Caco-2 (cell line): ENCODE data around the gene GHRH. TPM values are rescaled to one million over a fixed set of nuclear protein-coding genes. Genes with fewer than 3 reads are reported as not detected.
A peak's percentile ranks its signal among the peaks of the same experiment; 100 is the strongest.

Source experiments
- BruUV-seq: library from RNA; stranded (reverse); fragments of 400-500 nt; replicated peaks from 2 replicates; lab custom pipeline; 2021; lab: Mats Ljungman, UMichigan
- CTCF ChIA-PET: fragments of 300-600 bp; sonication (Branson Sonifier 250); formaldehyde crosslinking; loops from one replicate; lab custom pipeline; 2022; ENCODE audit warnings: antibody characterized with exemption; lab: Charles Lee
- POLR2A ChIA-PET: fragments of 300-600 bp; sonication (Branson Sonifier 250); formaldehyde crosslinking; loops from one replicate; lab custom pipeline; 2022; ENCODE audit warnings: antibody characterized with exemption; lab: Charles Lee
- DNase-seq, 2 experiments: peaks; one replicate each; pipeline versions ENCODE4 v3.0.0 to v3.0.0-alpha.2; 2020 to 2022
- H3K27me3 ChIP-seq: replicated peaks from 2 replicates; pipeline ENCODE4 v1.6.0; 2011; ENCODE audit warnings: low read length; ENCODE audit not compliant: control insufficient read depth, insufficient read depth
- H3K36me3 ChIP-seq: 2 replicates; pipeline ENCODE4 v1.5.1; 2011; ENCODE audit warnings: low read length; ENCODE audit not compliant: control insufficient read depth, insufficient read depth
- H3K4me1 ChIP-seq: fragments of 250-450 bp; sonication (Bioruptor Pico); 2 replicates; pipeline ENCODE4 v1.5.1; 2020; ENCODE audit warnings: mild to moderate bottlenecking
- H3K4me3 ChIP-seq: 2 replicates; pipeline ENCODE4 v1.5.1; 2011; ENCODE audit warnings: low read depth, mild to moderate bottlenecking, control low read depth, low read length
- H3K9me3 ChIP-seq: fragments of 250-450 bp; sonication (Bioruptor Pico); 2 replicates; pipeline ENCODE4 v1.5.1; 2020; ENCODE audit warnings: mild to moderate bottlenecking, moderate library complexity
- H3K27ac Mint-ChIP-seq: one replicate; pipeline ENCODE4 v1.8.0; 2022; ENCODE audit warnings: mixed read lengths; ENCODE audit not compliant: unreplicated experiment
- H3K27me3 Mint-ChIP-seq: one replicate; pipeline ENCODE4 v1.8.0; 2022; ENCODE audit warnings: mixed read lengths; ENCODE audit not compliant: insufficient read depth, unreplicated experiment
- H3K36me3 Mint-ChIP-seq: one replicate; pipeline ENCODE4 v1.8.0; 2022; ENCODE audit warnings: mild to moderate bottlenecking, mixed read lengths; ENCODE audit not compliant: insufficient read depth, unreplicated experiment
- H3K4me1 Mint-ChIP-seq: one replicate; pipeline ENCODE4 v1.8.0; 2022; ENCODE audit warnings: low read depth, mixed read lengths; ENCODE audit not compliant: unreplicated experiment
- H3K4me3 Mint-ChIP-seq: one replicate; pipeline ENCODE4 v1.8.0; 2022; ENCODE audit warnings: mild to moderate bottlenecking, moderate library complexity, mixed read lengths; ENCODE audit not compliant: unreplicated experiment
- H3K9me3 Mint-ChIP-seq: one replicate; pipeline ENCODE4 v1.8.0; 2022; ENCODE audit warnings: mixed read lengths; ENCODE audit not compliant: unreplicated experiment
- CTCF ChIP-seq, 2 experiments: fragments of 200-600 bp in 1 of 2; IDR thresholded peaks; 1 replicate in 1 of 2; 2 replicates in 1 of 2; pipeline versions ENCODE4 v1.5.1 to v1.8.0; 2011 to 2022; ENCODE audit warnings: antibody characterized with exemption in 1 of 2, control low read depth in 1 of 2, inconsistent platforms in 1 of 2, low read depth in 1 of 2, low read length in 1 of 2, mild to moderate bottlenecking in 1 of 2, moderate library complexity in 1 of 2; ENCODE audit not compliant: insufficient read depth in 1 of 2, severe bottlenecking in 1 of 2, unreplicated experiment in 1 of 2
- intact Hi-C: fragments of 100-400 bp; cut with micrococcal nuclease; formaldehyde crosslinking; loops from one replicate; pipeline ENCODE4 v1.10.0; 2022; ENCODE audit not compliant: unreplicated experiment
- total RNA-seq: library from RNA; stranded (reverse); gene quantifications from 2 replicates; pipeline ENCODE4 v1.2.3, GENCODE V29; 2022

Gene GHRH
- total RNA-seq, 1 experiment from 2014 or later, result not detected

DNA sequence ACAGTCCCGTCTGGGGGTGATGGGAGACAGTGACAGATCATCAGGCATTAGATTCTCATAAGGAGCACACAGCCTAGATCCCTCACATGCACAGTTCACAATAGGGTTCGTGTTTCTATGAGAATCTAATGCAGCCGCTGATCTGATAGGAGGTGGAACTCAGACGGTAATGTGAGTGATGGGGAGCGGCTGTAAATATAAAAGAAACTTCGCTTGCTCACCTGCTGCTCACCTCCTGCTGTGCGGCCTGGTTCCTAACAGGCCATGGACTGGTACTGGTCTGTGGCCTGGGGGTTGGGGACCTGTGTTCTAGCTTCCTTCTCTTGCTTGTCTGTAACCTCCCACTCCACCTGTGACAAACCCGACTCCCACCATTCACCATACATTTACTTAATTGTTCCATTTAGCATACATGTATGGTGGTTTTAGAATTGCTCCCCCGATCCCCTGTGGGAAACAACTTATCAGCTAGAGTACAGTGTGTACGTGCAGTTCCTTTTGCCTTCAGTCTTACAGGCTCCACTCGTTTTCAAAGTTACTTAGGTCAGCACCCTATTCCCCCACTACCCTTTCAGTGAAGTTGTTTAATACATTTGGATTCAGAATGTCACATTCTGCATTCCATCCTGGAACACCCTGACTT lies 31.8 kb upstream of the GHRH start:
- intact Hi-C loops, result loop anchor here (5.0 kb wide), 1 partner anchor 104 kb away; no protein-coding TSS in a partner anchor
- BruUV-seq, result no TSS peak
- H3K4me1 ChIP-seq, result peaks cover 4% of the 10 kb centered on the region

GRCh38 chr20:37291724-37292126 lies 30.1 kb upstream of the GHRH start:
- Mint-ChIP-seq H3K4me3 (peak overlapping the region; percentile 5), H3K4me1 (peaks cover 17% of the 10 kb centered on the region), H3K36me3 (peaks cover 36% of the 10 kb centered on the region), H3K9me3 (peaks cover 5% of the 10 kb centered on the region), H3K27ac (peak overlapping the region; percentile 13), H3K27me3 (no peaks in the 10 kb centered on the region)
- POLR2A ChIA-PET, result no interaction called here
- intact Hi-C loops, result loop anchor here (5.0 kb wide), 1 partner anchor 106 kb away; no protein-coding TSS in a partner anchor
- Histone ChIP-seq H3K9me3 (no peaks in the 10 kb centered on the region), H3K27me3 (no peaks in the 10 kb centered on the region), H3K4me3 (no peak overlapping the region), H3K4me1 (peaks cover 5% of the 10 kb centered on the region), H3K36me3 (peaks cover 2% of the 10 kb centered on the region)
- no peak for TF ChIP-seq CTCF (IDR thresholded peaks at IDR 0.05; ENCODE audit: insufficient read depth in 1 of 2, low read depth in 1 of 2, low read length in 1 of 2, severe bottlenecking in 1 of 2, unreplicated experiment in 1 of 2)
- no TSS peak for BruUV-seq
- DNase-seq, result no peak
- CTCF ChIA-PET, result no interaction called here

More for the DNA sequence above, 31.8 kb upstream of the GHRH start:
- DNase-seq, result no peak
- Mint-ChIP-seq H3K36me3 (peaks cover 36% of the 10 kb centered on the region), H3K4me1 (peaks cover 16% of the 10 kb centered on the region), H3K4me3 (no peak overlapping the region), H3K27ac (no peak overlapping the region), H3K27me3 (no peaks in the 10 kb centered on the region), H3K9me3 (peaks cover 5% of the 10 kb centered on the region)
- Histone ChIP-seq H3K36me3 (peaks cover 2% of the 10 kb centered on the region), H3K4me3 (no peak overlapping the region), H3K27me3 (no peaks in the 10 kb centered on the region), H3K9me3 (no peaks in the 10 kb centered on the region)
- ChIA-PET CTCF (interaction anchor here (1.0 kb wide), 1 partner anchor 9 kb away, joined by 3 read pairs; no protein-coding TSS in a partner anchor), POLR2A (interaction anchor here (0.6 kb wide), 1 partner anchor 579 kb away, joined by 4 read pairs; no protein-coding TSS in a partner anchor)
- TF ChIP-seq CTCF (IDR thresholded peaks at IDR 0.05; ENCODE audit: insufficient read depth in 1 of 2, low read depth in 1 of 2, low read length in 1 of 2, severe bottlenecking in 1 of 2, unreplicated experiment in 1 of 2), result no peak

- Mint-ChIP-seq H3K4me1 (peaks cover 18% of the 10 kb centered on the region), H3K27ac (peak overlapping the region; percentile 96), H3K27me3 (no peaks in the 10 kb centered on the region), H3K4me3 (peak overlapping the region; percentile 86), H3K36me3 (peaks cover 36% of the 10 kb centered on the region), H3K9me3 (peaks cover 5% of the 10 kb centered on the region)
- no peak for DNase-seq
- Histone ChIP-seq H3K4me3 (peak overlapping the region; percentile 60), H3K36me3 (peaks cover 2% of the 10 kb centered on the region), H3K9me3 (no peaks in the 10 kb centered on the region), H3K4me1 (peaks cover 5% of the 10 kb centered on the region), H3K27me3 (no peaks in the 10 kb centered on the region)
- CTCF ChIA-PET, result no interaction called here
- TF ChIP-seq CTCF (IDR thresholded peaks at IDR 0.05; ENCODE audit: insufficient read depth in 1 of 2, low read depth in 1 of 2, low read length in 1 of 2, severe bottlenecking in 1 of 2, unreplicated experiment in 1 of 2), result no peak
- intact Hi-C loops, result loop anchor here (5.0 kb wide), 1 partner anchor 107 kb away; no protein-coding TSS in a partner anchor
- no TSS peak for BruUV-seq
- POLR2A ChIA-PET, result interaction anchor here (0.9 to 3.0 kb wide), 6 partner anchors 10 to 111 kb away, joined by 3 to 45 read pairs (median 6); partner anchors contain the start of genes MROH8 and RPN2
Observed at GRCh38 chr20:37290158-37290810, 28.7 kb upstream of the GHRH start.
